K562 (cell line): Measurements from ENCODE around the gene CFAP90. TPM values are rescaled to one million over a fixed set of nuclear protein-coding genes. Genes with fewer than 3 reads are reported as not detected.

Source experiments
- CHD4 ChIP-seq: fragments of 200-600 bp; sonication (generic); IDR thresholded peaks from 3 replicates; pipeline ENCODE4 v1.6.1; 2012; ENCODE audit warnings: low read depth, mild to moderate bottlenecking, mixed read lengths, low read length, inconsistent platforms; ENCODE audit not compliant: insufficient read depth, insufficient replicate concordance, poor library complexity, severe bottlenecking
- CREB1 ChIP-seq, 2 experiments: sonication (generic) in 1 of 2; formaldehyde crosslinking in 1 of 2; IDR thresholded peaks; 2 replicates each; pipeline versions ENCODE4 v1.6.1 to v1.8.0; 2012 to 2022; ENCODE audit warnings: inconsistent platforms in 1 of 2, mild to moderate bottlenecking in 1 of 2, missing genetic modification reagents in 1 of 2, moderate library complexity in 1 of 2
- EGR1 ChIP-seq: fragments of 450-650 bp; conservative IDR thresholded peaks from 2 replicates; pipeline ENCODE4 v1.6.1; 2017; ENCODE audit warnings: mild to moderate bottlenecking
- GABPB1 ChIP-seq: sonication (generic); formaldehyde crosslinking; IDR thresholded peaks from 2 replicates; pipeline ENCODE4 v1.8.0; 2022; ENCODE audit warnings: mild to moderate bottlenecking, missing genetic modification reagents
- HDAC1 ChIP-seq, 2 experiments: fragments of 450-650 bp; IDR thresholded peaks; 2 replicates each; pipeline ENCODE4 v1.6.1; 2016 to 2017; ENCODE audit warnings: inconsistent platforms in 1 of 2, mild to moderate bottlenecking in 1 of 2, moderate library complexity in 1 of 2
- HEY1 ChIP-seq: fragments of 250-450 bp; sonication (Bioruptor Pico); IDR thresholded peaks from 2 replicates; pipeline ENCODE4 v1.5.0; 2020; ENCODE audit warnings: mild to moderate bottlenecking, moderate library complexity, borderline replicate concordance
- HLTF ChIP-seq: fragments of 450-650 bp; IDR thresholded peaks from 2 replicates; pipeline ENCODE4 v1.6.1; 2016
- L3MBTL2 ChIP-seq: fragments of 450-650 bp; IDR thresholded peaks from 2 replicates; pipeline ENCODE4 v1.6.1; 2016; ENCODE audit warnings: mild to moderate bottlenecking, moderate library complexity
- MAZ ChIP-seq, 2 experiments: fragments of 450-650 bp in 1 of 2; sonication (generic) in 1 of 2; formaldehyde crosslinking; IDR thresholded peaks in 1 of 2; conservative IDR thresholded peaks in 1 of 2; 2 replicates each; pipeline versions ENCODE4 v1.4.0 to v1.5.0; 2020; ENCODE audit warnings: mild to moderate bottlenecking in 1 of 2, missing genetic modification reagents in 1 of 2
- MTA2 ChIP-seq: fragments of 450-650 bp; IDR thresholded peaks from 2 replicates; pipeline ENCODE4 v1.6.1; 2016; ENCODE audit warnings: low read depth
- PHF20 ChIP-seq: fragments of 450-650 bp; IDR thresholded peaks from 2 replicates; pipeline ENCODE4 v1.6.1; 2018; ENCODE audit not compliant: partially characterized antibody
- POLR2AphosphoS5 ChIP-seq: IDR thresholded peaks from 2 replicates; pipeline ENCODE4 v1.6.1; 2011; ENCODE audit warnings: mild to moderate bottlenecking, low read depth, low read length, moderate library complexity; ENCODE audit not compliant: control insufficient read depth, insufficient read depth
- RBFOX2 ChIP-seq: fragments of 200-400 bp; formaldehyde crosslinking; IDR thresholded peaks from 2 replicates; pipeline ENCODE4 v1.6.1; 2017; ENCODE audit warnings: low read depth, mild to moderate bottlenecking, low read length, moderate library complexity
- RBM25 ChIP-seq: fragments of 200-400 bp; formaldehyde crosslinking; IDR thresholded peaks from 2 replicates; pipeline ENCODE4 v1.6.1; 2018; ENCODE audit warnings: low read length, low read depth, moderate library complexity; ENCODE audit not compliant: severe bottlenecking
- SAP30 ChIP-seq: fragments of 200-600 bp; sonication (generic); IDR thresholded peaks from 2 replicates; pipeline ENCODE4 v1.6.1; 2012; ENCODE audit warnings: borderline replicate concordance, low read depth, mild to moderate bottlenecking, moderate library complexity, low read length, control low read depth, inconsistent platforms; ENCODE audit not compliant: insufficient read depth, poor library complexity, severe bottlenecking
- TAF1 ChIP-seq: IDR thresholded peaks from 2 replicates; pipeline ENCODE4 v1.6.1; 2011; ENCODE audit warnings: mild to moderate bottlenecking, low read length, moderate library complexity; ENCODE audit not compliant: insufficient read depth, control insufficient read depth, severe bottlenecking; ENCODE audit errors: extremely low read depth
- TBP ChIP-seq: optimal IDR thresholded peaks from 2 replicates; pipeline ENCODE3; 2011; ENCODE audit warnings: low read depth, low read length, improper control_type of control experiment
- YY1 ChIP-seq, 3 experiments: IDR thresholded peaks; 2 replicates each; pipeline ENCODE4 v1.6.1; 2011; ENCODE audit warnings: low read length in 2 of 3, mild to moderate bottlenecking in 2 of 3, moderate library complexity in 2 of 3, borderline replicate concordance in 1 of 3, control low read depth in 1 of 3, low read depth in 1 of 3; ENCODE audit not compliant: insufficient read depth in 3 of 3, insufficient replicate concordance in 2 of 3, control insufficient read depth in 1 of 3, insufficient read length in 1 of 3; ENCODE audit errors: extremely low read depth in 1 of 3
- ZBED1 ChIP-seq: IDR thresholded peaks from 2 replicates; pipeline ENCODE4 v1.6.1; 2014
- polyA plus RNA-seq, 8 experiments: library from polyadenylated mRNA; depleted of rRNA in 4 of 8; stranded (reverse) in 5 of 8; unstranded in 3 of 8; fragments of >200 nt; fragmentation: Nextera tagmentation in 2 of 8; fragmentation: Illumina TruSeq in 1 of 8; extraction: Ambion mirVana in 2 of 8; extraction: Trizol in 1 of 8; gene quantifications; 2 replicates each; pipeline versions ENCODE4 v1.2.1 to v1.2.3, GENCODE V29; 2011 to 2014; ENCODE audit warnings: inconsistent platforms in 1 of 8, missing spikeins in 1 of 8
- total RNA-seq, 7 experiments: library from RNA; depleted of rRNA in 6 of 7; stranded (reverse); fragments of >200 nt in 6 of 7; fragmentation: Illumina TruSeq in 2 of 7; extraction: Trizol in 2 of 7; gene quantifications; 2 replicates each; pipeline versions ENCODE4 v1.2.1 to v1.2.3, GENCODE V29; 2011 to 2021; ENCODE audit warnings: low replicate concordance in 1 of 7
- TF ChIP-seq, protein P1 (sequence below): fragments of 250-450 bp; sonication (Bioruptor Pico); IDR thresholded peaks from 2 replicates; pipeline ENCODE4 v1.4.0; 2020; ENCODE audit warnings: mild to moderate bottlenecking
- TF ChIP-seq, protein P2 (sequence below): fragments of 450-650 bp; conservative IDR thresholded peaks from 2 replicates; pipeline ENCODE4 v1.6.1; 2016; ENCODE audit warnings: missing genetic modification characterization, low read depth, mild to moderate bottlenecking, control low read depth, missing compliant biosample characterization
- TF ChIP-seq, protein P3 (sequence below): fragments of 450-650 bp; formaldehyde crosslinking; IDR thresholded peaks from 2 replicates; pipeline ENCODE4 v1.4.0; 2020; ENCODE audit warnings: mild to moderate bottlenecking, moderate library complexity

The CFAP90 gene
- total and polyA plus RNA-seq, 9 of the 15 experiments (the other 6 are each of a cell fraction or from before 2014, with no cell fraction given): not detected

DNA sequence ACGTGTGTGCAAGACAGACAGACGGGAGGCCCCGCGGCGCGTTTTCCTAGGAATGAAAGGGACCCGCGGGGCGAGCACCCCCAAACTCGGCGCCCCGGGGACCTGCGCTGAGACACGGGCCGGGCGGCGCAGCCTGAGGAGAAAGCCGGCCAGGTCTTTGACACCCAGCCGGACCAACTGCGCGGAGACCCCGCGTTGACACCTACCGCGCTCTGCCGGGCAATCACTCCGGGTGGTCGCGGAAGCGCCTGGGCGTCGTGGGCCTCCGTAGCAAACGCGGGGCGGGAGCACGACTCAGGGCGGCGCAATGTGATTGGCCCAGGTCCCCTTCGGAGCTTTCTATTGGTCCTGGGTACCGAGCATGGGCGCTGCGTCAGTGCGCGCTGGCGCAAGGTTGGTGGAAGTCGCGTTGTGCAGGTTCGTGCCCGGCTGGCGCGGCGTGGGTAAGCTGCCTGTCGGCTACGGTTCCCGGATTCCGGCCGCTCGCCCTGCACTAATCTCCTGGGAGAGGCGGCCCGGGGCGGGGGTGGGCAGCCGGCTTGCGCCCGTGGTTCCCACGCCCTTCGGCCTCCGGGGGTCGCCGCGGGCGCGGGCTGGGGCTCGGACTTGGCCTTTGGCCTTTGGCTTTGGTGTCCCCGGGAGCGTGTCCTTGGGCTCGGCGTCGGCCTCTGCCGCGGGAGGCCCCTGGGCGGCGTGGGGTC is 18.0 kb upstream of the CFAP90 start, which contains the start of the genes FASTKD3 and MTRR (continued):
- TF ChIP-seq HEY1 (CRISPR knock-in tag) (no peak), HLTF (peak; percentile 63; the same call in 1 of the 2 replicates), L3MBTL2 (peak; percentile 89), GABPB1 (CRISPR knock-in tag) (peak; percentile 54; the same call in 1 of the 2 replicates), YY1 (IDR thresholded peaks at IDR 0.05; ENCODE audit: borderline replicate concordance in 1 of 3, control insufficient read depth in 1 of 3, extremely low read depth in 1 of 3, insufficient read depth in 3 of 3, insufficient read length in 1 of 3, insufficient replicate concordance in 2 of 3, low read depth in 1 of 3, low read length in 2 of 3) (peak in 2 of 3 experiments; percentile 33 to 65), MTA2 (no peak), MAZ (CRISPR knock-in tag; conservative IDR thresholded peaks at IDR 0.05 in 1 of 2, IDR thresholded peaks at IDR 0.05 in 1 of 2) (peak; percentile 42 to 80; a peak in 2 of 4 replicates), SAP30 (peak; percentile 90), ZBED1 (0 out of 2 replicates have a peak, but pooled peaks have one; percentile 47), PHF20 (peak; percentile 13), RBM25 (peak; percentile 99), TAF1 (peak; percentile 58), TBP (peak; percentile 75), POLR2AphosphoS5 (peak; percentile 67), CREB1 (IDR thresholded peaks at IDR 0.05) (peak; percentile 87), CREB1 (CRISPR knock-in tag; IDR thresholded peaks at IDR 0.05) (peak; percentile 85), HDAC1 (IDR thresholded peaks at IDR 0.05) (peak in 1 of 2 experiments; percentile 85; a peak in 2 of 4 replicates), CHD4 (peak; percentile 42), RBFOX2 (peak; percentile 95), EGR1 (no peak; the same call in 1 of the 2 replicates)
- TF ChIP-seq, protein P1, sequence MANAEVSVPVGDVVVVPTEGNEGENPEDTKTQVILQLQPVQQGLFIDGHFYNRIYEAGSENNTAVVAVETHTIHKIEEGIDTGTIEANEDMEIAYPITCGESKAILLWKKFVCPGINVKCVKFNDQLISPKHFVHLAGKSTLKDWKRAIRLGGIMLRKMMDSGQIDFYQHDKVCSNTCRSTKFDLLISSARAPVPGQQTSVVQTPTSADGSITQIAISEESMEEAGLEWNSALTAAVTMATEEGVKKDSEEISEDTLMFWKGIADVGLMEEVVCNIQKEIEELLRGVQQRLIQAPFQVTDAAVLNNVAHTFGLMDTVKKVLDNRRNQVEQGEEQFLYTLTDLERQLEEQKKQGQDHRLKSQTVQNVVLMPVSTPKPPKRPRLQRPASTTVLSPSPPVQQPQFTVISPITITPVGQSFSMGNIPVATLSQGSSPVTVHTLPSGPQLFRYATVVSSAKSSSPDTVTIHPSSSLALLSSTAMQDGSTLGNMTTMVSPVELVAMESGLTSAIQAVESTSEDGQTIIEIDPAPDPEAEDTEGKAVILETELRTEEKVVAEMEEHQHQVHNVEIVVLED (CRISPR knock-in tag): peak; percentile 95
- TF ChIP-seq, protein P2, sequence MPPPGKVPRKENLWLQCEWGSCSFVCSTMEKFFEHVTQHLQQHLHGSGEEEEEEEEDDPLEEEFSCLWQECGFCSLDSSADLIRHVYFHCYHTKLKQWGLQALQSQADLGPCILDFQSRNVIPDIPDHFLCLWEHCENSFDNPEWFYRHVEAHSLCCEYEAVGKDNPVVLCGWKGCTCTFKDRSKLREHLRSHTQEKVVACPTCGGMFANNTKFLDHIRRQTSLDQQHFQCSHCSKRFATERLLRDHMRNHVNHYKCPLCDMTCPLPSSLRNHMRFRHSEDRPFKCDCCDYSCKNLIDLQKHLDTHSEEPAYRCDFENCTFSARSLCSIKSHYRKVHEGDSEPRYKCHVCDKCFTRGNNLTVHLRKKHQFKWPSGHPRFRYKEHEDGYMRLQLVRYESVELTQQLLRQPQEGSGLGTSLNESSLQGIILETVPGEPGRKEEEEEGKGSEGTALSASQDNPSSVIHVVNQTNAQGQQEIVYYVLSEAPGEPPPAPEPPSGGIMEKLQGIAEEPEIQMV (tag): no peak
- TF ChIP-seq, protein P3, sequence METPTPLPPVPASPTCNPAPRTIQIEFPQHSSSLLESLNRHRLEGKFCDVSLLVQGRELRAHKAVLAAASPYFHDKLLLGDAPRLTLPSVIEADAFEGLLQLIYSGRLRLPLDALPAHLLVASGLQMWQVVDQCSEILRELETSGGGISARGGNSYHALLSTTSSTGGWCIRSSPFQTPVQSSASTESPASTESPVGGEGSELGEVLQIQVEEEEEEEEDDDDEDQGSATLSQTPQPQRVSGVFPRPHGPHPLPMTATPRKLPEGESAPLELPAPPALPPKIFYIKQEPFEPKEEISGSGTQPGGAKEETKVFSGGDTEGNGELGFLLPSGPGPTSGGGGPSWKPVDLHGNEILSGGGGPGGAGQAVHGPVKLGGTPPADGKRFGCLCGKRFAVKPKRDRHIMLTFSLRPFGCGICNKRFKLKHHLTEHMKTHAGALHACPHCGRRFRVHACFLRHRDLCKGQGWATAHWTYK: no peak
